Transverse colon (tissue), 4 donors: Measurements from ENCODE around the gene MTF2. TPM values are rescaled to one million over a fixed set of nuclear protein-coding genes. Genes with fewer than 3 reads are reported as not detected.
A peak's percentile ranks its signal among the peaks of the same experiment; 100 is the strongest.

Experiments used
- DNase-seq: peaks from one replicate; pipeline ENCODE4 v3.0.0-alpha.2; 2019
- H3K27ac ChIP-seq, 4 donors: fragments of 200-600 bp; sonication (generic); 2 replicates each; pipeline ENCODE4 v1.5.1; 2016 to 2018; ENCODE audit warnings: inconsistent platforms in 4 of 4
- H3K27me3 ChIP-seq: fragments of 200-600 bp; sonication (generic); 2 replicates; pipeline ENCODE4 v1.5.1; 2017; ENCODE audit warnings: inconsistent platforms
- H3K36me3 ChIP-seq, 4 donors: fragments of 200-600 bp; sonication (generic); 2 replicates each; pipeline ENCODE4 v1.5.1; 2017 to 2019; ENCODE audit warnings: inconsistent platforms in 4 of 4
- H3K4me1 ChIP-seq, 4 donors: fragments of 200-600 bp; sonication (generic); 2 replicates each; pipeline ENCODE4 v1.5.1; 2017 to 2020; ENCODE audit warnings: inconsistent platforms in 4 of 4
- H3K4me3 ChIP-seq, 4 donors: fragments of 200-600 bp; sonication (generic); 1 replicate in 1 of 4; 2 replicates in 3 of 4; pipeline versions ENCODE4 v1.5.1 to v1.6.1; 2017 to 2019; ENCODE audit warnings: inconsistent platforms in 4 of 4
- H3K9me3 ChIP-seq, 2 donors: fragments of 200-600 bp; sonication (generic); 2 replicates each; pipeline ENCODE4 v1.5.1; 2017 to 2019; ENCODE audit warnings: inconsistent platforms in 2 of 2
- CTCF ChIP-seq, 5 experiments: fragments of 200-600 bp in 3 of 5; fragments of 450-650 bp in 2 of 5; sonication (generic) in 3 of 5; IDR thresholded peaks; 1 replicate in 2 of 5; 2 replicates in 3 of 5; pipeline ENCODE4 v1.5.1; 2016 to 2017; ENCODE audit warnings: antibody characterized with exemption in 5 of 5, inconsistent platforms in 3 of 5, mild to moderate bottlenecking in 2 of 5, moderate library complexity in 1 of 5
- EP300 ChIP-seq: sonication (generic); formaldehyde crosslinking; IDR thresholded peaks from one replicate; pipeline ENCODE4 v1.6.1; 2017; ENCODE audit warnings: antibody characterized with exemption, low read depth
- POLR2A ChIP-seq: fragments of 450-650 bp; IDR thresholded peaks from one replicate; pipeline ENCODE4 v1.6.1; 2016; ENCODE audit warnings: antibody characterized with exemption, mild to moderate bottlenecking, moderate library complexity
- POLR2AphosphoS5 ChIP-seq, 3 donors: sonication (generic); formaldehyde crosslinking; IDR thresholded peaks; one replicate each; pipeline ENCODE4 v1.6.1; 2016; ENCODE audit warnings: antibody characterized with exemption in 3 of 3
- WGBS, 2 donors: methylation state at CpG; one replicate each; pipeline ENCODE4 v1.1.5; 2018; ENCODE audit warnings: low coverage in 1 of 2; 5-methylcytosine and 5-hydroxymethylcytosine counted together
- in situ Hi-C, 4 donors: fragments of 200-750 bp; cut with MboI; loops; one replicate each; pipeline versions ENCODE4 v1.15.0 to v1.15.1; 2017; ENCODE audit warnings: low sequenced_read_pairs in 3 of 4, low pct_ligation_motif_present in 1 of 4, low pct_unique_long_range_greater_than_20kb in 1 of 4
- intact Hi-C: fragments of 100-400 bp; cut with DNase I; formaldehyde crosslinking; loops from one replicate; pipeline ENCODE4 v1.15.1; 2023; ENCODE audit warnings: low total_unique reads
- total RNA-seq, 4 donors: library from RNA; depleted of rRNA; stranded (reverse); fragments of >200 nt; gene quantifications; one replicate each; pipeline ENCODE4 v1.1.0, GENCODE V29; 2016

Gene MTF2
- total RNA-seq, 4 donors from 2014 or later: 9.0 to 33.3 (median 22.4) TPM

GRCh38 chr1:93177991-93178390, 98.9 kb downstream of the MTF2 start:
- no peak for DNase-seq
- no peak for TF ChIP-seq POLR2A
- TF ChIP-seq CTCF (IDR thresholded peaks at IDR 0.05): no peak
- no peak for TF ChIP-seq POLR2AphosphoS5 (IDR thresholded peaks at IDR 0.05)
- TF ChIP-seq EP300: no peak
- Histone ChIP-seq H3K4me3 (peak overlapping the region in 3 of 4 donors; percentile 67 to 80 (median 78)), H3K27me3 (no peaks in the 10 kb centered on the region), H3K27ac (peak overlapping the region in 3 of 4 donors; percentile 3 to 100 (median 99)), H3K4me1 (peaks cover 9 to 44% (median 18%) of the 10 kb centered on the region in 4 donors), H3K9me3 (no peaks in the 10 kb centered on the region), H3K36me3 (no peaks in the 10 kb centered on the region)
- WGBS, 2 donors: 26 to 28% methylated on average over 4 of the region's 4 CpGs
- intact Hi-C loops: no loop called here
- in situ Hi-C loops: no loop called here

GRCh38 chr1:93178418-93178817, 99.3 kb downstream of the MTF2 start:
- no peak for DNase-seq
- no peaks in the 10 kb centered on the region for H3K27me3 ChIP-seq
- H3K4me3 ChIP-seq: peak overlapping the region in 3 of 4 donors; percentile 67 to 80 (median 78)
- in situ Hi-C loops (no loop called here), intact Hi-C loops (no loop called here)
- TF ChIP-seq EP300: no peak
- no peak for TF ChIP-seq POLR2A
- TF ChIP-seq POLR2AphosphoS5 (IDR thresholded peaks at IDR 0.05): no peak
- no peak for TF ChIP-seq CTCF (IDR thresholded peaks at IDR 0.05)
- no peaks in the 10 kb centered on the region for H3K9me3 ChIP-seq
- H3K4me1 ChIP-seq: peaks cover 9 to 40% (median 18%) of the 10 kb centered on the region in 4 donors
- H3K36me3 ChIP-seq: no peaks in the 10 kb centered on the region
- WGBS, 2 donors: 17 to 23% methylated on average over 5 of the region's 5 CpGs
- H3K27ac ChIP-seq: peak overlapping the region in 2 of 4 donors; percentile 99 to 100

- Histone ChIP-seq H3K9me3 (no peaks in the 10 kb centered on the region), H3K36me3 (no peaks in the 10 kb centered on the region), H3K27me3 (no peaks in the 10 kb centered on the region), H3K4me3 (peak within 1 kb of the TSS; percentile 67 to 80 (median 79)), H3K4me1 (peaks cover 9 to 34% (median 16%) of the 10 kb centered on the region in 4 donors), H3K27ac (peak within 1 kb of the TSS; percentile 97 to 100 (median 99))
- 0% methylated on average over 75 of the region's 78 CpGs; no CpG with 5 or more reads in 1 of the 2 donors for WGBS, 2 donors
- TF ChIP-seq POLR2AphosphoS5 (IDR thresholded peaks at IDR 0.05) (peak; percentile 94 to 97 (median 97)), POLR2A (peak; percentile 98), CTCF (IDR thresholded peaks at IDR 0.05) (peak; percentile 11 to 77 (median 31)), EP300 (no peak)
- DNase-seq: peak; percentile 98
- intact Hi-C loops (no loop called here), in situ Hi-C loops (no loop called here)
Observed at GRCh38 chr1:93179886-93180722, 101.0 kb downstream of the MTF2 start, which contains the start of gene TMED5. Gene TMED5 (minus strand): TSS chr1:93180413. CDS start chr1:93180242, 171 bp downstream.
